ENCODE measurements around the gene CYTH4. TPM values are rescaled to one million over a fixed set of nuclear protein-coding genes. Genes with fewer than 3 reads are reported as not detected.

Gene CYTH4
- total RNA-seq, 6 donors from 2014 or later: 16.7 to 71.2 (median 44.7) TPM

- ATAC-seq (ENCODE audit: low FRiP score in 2 of 2) (peak in 1 of 2 donors; percentile 50), DNase-seq (no peak)
- peaks cover 0 to 5% (median 0%) of the 10 kb centered on the region in 4 donors for H3K27me3 ChIP-seq
- no peak overlapping the region for H3K27ac ChIP-seq
- WGBS, 2 donors: 66 to 69% methylated on average over 10 of the region's 10 CpGs
- H3K4me3 ChIP-seq: no peak overlapping the region
- H3K4me1 ChIP-seq: peaks cover 4 to 9% (median 6%) of the 10 kb centered on the region in 4 donors
- TF ChIP-seq POLR2A (IDR thresholded peaks at IDR 0.05) (no peak), CTCF (IDR thresholded peaks at IDR 0.05) (no peak), POLR2AphosphoS5 (IDR thresholded peaks at IDR 0.05) (no peak), EP300 (IDR thresholded peaks at IDR 0.05) (no peak)
- no peaks in the 10 kb centered on the region for H3K9me3 ChIP-seq
- no peaks in the 10 kb centered on the region for H3K36me3 ChIP-seq
Measured at GRCh38 chr22:37256075-37256726, 26.1 kb upstream of the CYTH4 start.

- Histone ChIP-seq H3K9me3 (no peaks in the 10 kb centered on the region), H3K4me3 (no peak overlapping the region), H3K27me3 (peaks cover 0 to 5% (median 0%) of the 10 kb centered on the region in 4 donors), H3K4me1 (peaks cover 4 to 9% (median 6%) of the 10 kb centered on the region in 4 donors), H3K36me3 (no peaks in the 10 kb centered on the region), H3K27ac (no peak overlapping the region)
- TF ChIP-seq POLR2AphosphoS5 (IDR thresholded peaks at IDR 0.05) (no peak), POLR2A (IDR thresholded peaks at IDR 0.05) (no peak), CTCF (IDR thresholded peaks at IDR 0.05) (no peak), EP300 (IDR thresholded peaks at IDR 0.05) (no peak)
- no peak for ATAC-seq (ENCODE audit: low FRiP score in 2 of 2)
- no peak for DNase-seq
- WGBS, 2 donors: 77 to 79% methylated on average over 9 of the region's 9 CpGs
Measured at GRCh38 chr22:37258005-37258752, 24.1 kb upstream of the CYTH4 start.

- ATAC-seq (ENCODE audit: low FRiP score in 2 of 2): no peak
- Histone ChIP-seq H3K4me1 (peaks cover 4 to 9% (median 6%) of the 10 kb centered on the region in 4 donors), H3K4me3 (no peak overlapping the region), H3K36me3 (no peaks in the 10 kb centered on the region), H3K27me3 (peaks cover 0 to 5% (median 0%) of the 10 kb centered on the region in 4 donors), H3K27ac (no peak overlapping the region), H3K9me3 (peaks cover 0 to 5% (median under 1%) of the 10 kb centered on the region in 4 donors)
- no peak for TF ChIP-seq CTCF (IDR thresholded peaks at IDR 0.05)
- TF ChIP-seq POLR2AphosphoS5 (IDR thresholded peaks at IDR 0.05): no peak
- TF ChIP-seq POLR2A (IDR thresholded peaks at IDR 0.05): no peak
- no peak for TF ChIP-seq EP300 (IDR thresholded peaks at IDR 0.05)
- no peak for DNase-seq
- WGBS, 2 donors: 65 to 67% methylated on average over 13 to 14 of the region's 14 CpGs
Measured at GRCh38 chr22:37258753-37259401, 23.4 kb upstream of the CYTH4 start.

- DNase-seq (no peak), ATAC-seq (ENCODE audit: low FRiP score in 2 of 2) (peak; percentile 24 to 55)
- H3K36me3 ChIP-seq: no peaks in the 10 kb centered on the region
- H3K9me3 ChIP-seq: peaks cover 0 to 12% (median 5%) of the 10 kb centered on the region in 4 donors
- TF ChIP-seq CTCF (IDR thresholded peaks at IDR 0.05) (peak in 5 of 6 experiments; percentile 7 to 33 (median 29)), EP300 (IDR thresholded peaks at IDR 0.05) (no peak)
- H3K4me3 ChIP-seq: no peak overlapping the region
- peaks cover 0 to 5% (median 0%) of the 10 kb centered on the region in 4 donors for H3K27me3 ChIP-seq
- H3K27ac ChIP-seq: no peak overlapping the region
- WGBS, 2 donors: 5 to 8% methylated on average over 18 to 23 of the region's 23 CpGs
- H3K4me1 ChIP-seq: peaks cover 4 to 9% (median 6%) of the 10 kb centered on the region in 4 donors
Measured at GRCh38 chr22:37259540-37260029, 22.7 kb upstream of the CYTH4 start.

All from upper lobe of left lung (tissue), 6 donors.